Lung (tissue), 12 donors: ENCODE measurements around the gene TMEM45B. TPM values are rescaled to one million over a fixed set of nuclear protein-coding genes. Genes with fewer than 3 reads are reported as not detected.
"Not testable (repeated sequence)": the region's sequence is repeated elsewhere in the genome, so short reads cannot be mapped to it uniquely, and the experiment has no call there.

Source experiments
- ATAC-seq: fragments of 200-7000 bp; cut with Tn5 transposase; one replicate; pipeline ENCODE4 v1.9.1; 2020; ENCODE audit warnings: moderate number of reproducible peaks; ENCODE audit not compliant: insufficient read depth, low FRiP score
- DNase-seq, 3 donors: peaks; one replicate each; pipeline ENCODE4 v3.0.0-alpha.2; 2013 to 2017
- H3K27ac ChIP-seq, 2 donors: one replicate each; pipeline ENCODE4 v1.5.1; 2013; ENCODE audit warnings: mild to moderate bottlenecking in 2 of 2, moderate library complexity in 2 of 2, control low read depth in 1 of 2, inconsistent platforms in 1 of 2, low read depth in 1 of 2, low read length in 1 of 2
- H3K27me3 ChIP-seq, 3 donors: one replicate each; pipeline ENCODE4 v1.5.1; 2013; ENCODE audit warnings: low read length in 2 of 3; ENCODE audit not compliant: control insufficient read depth in 3 of 3, insufficient read depth in 3 of 3
- H3K36me3 ChIP-seq, 4 donors: one replicate each; pipeline ENCODE4 v1.5.1; 2013; ENCODE audit warnings: low read length in 4 of 4, mild to moderate bottlenecking in 1 of 4, moderate library complexity in 1 of 4; ENCODE audit not compliant: control insufficient read depth in 4 of 4, insufficient read depth in 4 of 4
- H3K4me1 ChIP-seq, 5 donors: one replicate each; pipeline ENCODE4 v1.5.1; 2013; ENCODE audit warnings: low read length in 5 of 5, mild to moderate bottlenecking in 2 of 5, moderate library complexity in 1 of 5; ENCODE audit not compliant: control insufficient read depth in 5 of 5, insufficient read depth in 5 of 5
- H3K4me3 ChIP-seq: one replicate; pipeline ENCODE4 v1.5.1; 2013; ENCODE audit warnings: mild to moderate bottlenecking, control low read depth, moderate library complexity
- H3K9ac ChIP-seq, 2 donors: one replicate each; pipeline ENCODE4 v1.5.1; 2013; ENCODE audit warnings: low read length in 2 of 2, control low read depth in 1 of 2; ENCODE audit not compliant: insufficient read depth in 1 of 2
- H3K9me3 ChIP-seq, 4 donors: one replicate each; pipeline ENCODE4 v1.5.1; 2013; ENCODE audit warnings: low read length in 3 of 4, mild to moderate bottlenecking in 1 of 4, moderate library complexity in 1 of 4; ENCODE audit not compliant: control insufficient read depth in 4 of 4, insufficient read depth in 3 of 4
- WGBS, 2 donors: extraction: QIAGEN DNeasy Blood & Tissue Kit; methylation state at CpG; one replicate each; pipeline ENCODE4 v1.1.7; 2013; 5-methylcytosine and 5-hydroxymethylcytosine counted together
- polyA plus RNA-seq, 2 donors: library from polyadenylated mRNA; stranded (reverse); fragments of 200-250 nt; gene quantifications; one replicate each; pipeline ENCODE4 v1.2.1, GENCODE V29; 2013
- total RNA-seq, 2 donors: library from RNA; depleted of rRNA in 1 of 2; stranded (reverse); fragments of >200 nt in 1 of 2; gene quantifications; one replicate each; pipeline ENCODE4 v1.2.1, GENCODE V29; 2014 to 2021
- TF ChIP-seq, protein P1 (sequence below): IDR thresholded peaks from 2 replicates; pipeline ENCODE4 v1.5.1; 2012; ENCODE audit warnings: mild to moderate bottlenecking; ENCODE audit errors: control extremely low read depth, extremely low read depth
- donor health status: control.
- donor health status: control.
- donor health status: Bipolar disorder and iron deficiency.
- donor health status: healthy.
- donor health status: DM: yes; HTN: yes; CAD: no.

Gene TMEM45B
- total and polyA plus RNA-seq, 4 donors = 11.6 to 20.5 (median 16.0) TPM

DNA sequence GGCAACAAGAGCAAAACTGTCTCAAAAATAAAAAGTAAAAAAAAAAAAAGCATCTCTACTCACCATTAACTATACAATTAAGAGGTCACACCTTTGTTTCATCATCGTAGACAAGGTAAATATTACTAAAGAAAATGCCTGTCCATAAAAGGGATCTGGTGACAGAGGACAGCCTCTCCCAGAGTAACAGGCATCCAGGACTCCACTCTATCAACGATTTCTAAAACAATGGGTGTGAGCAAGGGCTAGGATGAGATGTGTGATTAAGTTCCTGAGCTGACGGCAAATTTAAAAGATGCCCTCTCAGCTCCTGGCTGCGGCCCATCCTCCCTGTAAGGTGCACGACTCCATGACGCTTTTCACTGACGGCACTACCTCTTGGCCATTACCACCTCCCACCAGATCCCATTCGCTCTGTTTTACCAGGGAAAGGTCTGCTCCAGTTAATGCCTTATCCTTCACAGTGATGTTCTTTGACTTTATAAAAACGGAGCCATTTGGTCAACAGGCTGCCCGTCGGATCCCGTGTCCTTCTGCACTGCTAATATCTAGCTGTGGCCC, 2.3 kb upstream of the TMEM45B start:
- ATAC-seq (no peak), DNase-seq (no peak)
- no peak overlapping the region for H3K27ac ChIP-seq
- H3K27me3 ChIP-seq = peaks cover 0 to 15% (median 7%) of the 10 kb centered on the region in 3 donors
- H3K9ac ChIP-seq = no peak overlapping the region
- H3K9me3 ChIP-seq = peaks cover 0 to 2% (median 0%) of the 10 kb centered on the region in 4 donors
- H3K4me1 ChIP-seq = no peaks in the 10 kb centered on the region
- H3K36me3 ChIP-seq = no peaks in the 10 kb centered on the region
- H3K4me3 ChIP-seq = no peak overlapping the region
- 86 to 88% methylated on average over 12 of the region's 12 CpGs for WGBS, 2 donors
- TF ChIP-seq, protein P1, sequence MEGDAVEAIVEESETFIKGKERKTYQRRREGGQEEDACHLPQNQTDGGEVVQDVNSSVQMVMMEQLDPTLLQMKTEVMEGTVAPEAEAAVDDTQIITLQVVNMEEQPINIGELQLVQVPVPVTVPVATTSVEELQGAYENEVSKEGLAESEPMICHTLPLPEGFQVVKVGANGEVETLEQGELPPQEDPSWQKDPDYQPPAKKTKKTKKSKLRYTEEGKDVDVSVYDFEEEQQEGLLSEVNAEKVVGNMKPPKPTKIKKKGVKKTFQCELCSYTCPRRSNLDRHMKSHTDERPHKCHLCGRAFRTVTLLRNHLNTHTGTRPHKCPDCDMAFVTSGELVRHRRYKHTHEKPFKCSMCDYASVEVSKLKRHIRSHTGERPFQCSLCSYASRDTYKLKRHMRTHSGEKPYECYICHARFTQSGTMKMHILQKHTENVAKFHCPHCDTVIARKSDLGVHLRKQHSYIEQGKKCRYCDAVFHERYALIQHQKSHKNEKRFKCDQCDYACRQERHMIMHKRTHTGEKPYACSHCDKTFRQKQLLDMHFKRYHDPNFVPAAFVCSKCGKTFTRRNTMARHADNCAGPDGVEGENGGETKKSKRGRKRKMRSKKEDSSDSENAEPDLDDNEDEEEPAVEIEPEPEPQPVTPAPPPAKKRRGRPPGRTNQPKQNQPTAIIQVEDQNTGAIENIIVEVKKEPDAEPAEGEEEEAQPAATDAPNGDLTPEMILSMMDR = no peak

DNA sequence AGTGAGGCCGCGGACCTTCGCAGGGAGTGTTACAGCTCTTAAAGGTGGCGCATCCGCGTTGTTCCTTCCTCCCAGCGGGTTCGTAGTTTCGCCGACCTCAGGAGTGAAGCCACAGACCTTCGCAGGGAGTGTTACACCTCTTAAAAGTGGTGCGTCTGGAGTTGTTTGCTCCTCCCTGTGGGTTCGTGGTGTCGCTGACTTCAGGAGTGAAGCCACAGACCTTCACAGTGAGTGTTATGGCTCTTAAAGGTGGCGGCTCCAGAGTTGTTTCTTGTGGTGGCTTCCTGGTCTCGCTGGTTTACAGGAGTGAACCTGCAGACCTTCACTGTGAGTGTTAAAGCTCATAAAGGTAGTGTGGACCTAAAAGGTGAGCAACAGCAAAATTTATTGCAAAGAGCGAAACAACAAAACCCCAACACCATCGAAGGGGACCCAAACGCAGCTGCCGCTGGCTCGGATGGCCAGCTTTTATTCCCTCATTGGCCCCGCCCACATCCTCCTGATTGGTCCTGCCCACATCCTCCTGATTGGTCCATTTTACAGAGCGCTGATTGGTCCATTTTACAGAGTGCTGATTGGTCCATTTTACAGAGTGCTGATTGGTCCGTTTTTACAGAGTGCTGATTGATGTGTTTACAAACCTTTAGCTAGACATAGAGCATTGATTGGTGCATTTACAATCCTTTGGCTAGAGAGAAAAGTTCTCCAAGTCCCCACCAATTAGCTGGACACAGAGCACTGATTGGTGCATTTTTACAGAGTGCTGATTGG, 1.2 kb upstream of the TMEM45B start:
- Histone ChIP-seq H3K27me3 (peaks cover 0 to 19% (median 7%) of the 10 kb centered on the region in 3 donors), H3K4me3 (no peak overlapping the region), H3K4me1 (no peaks in the 10 kb centered on the region), H3K9ac (no peak overlapping the region), H3K9me3 (peaks cover 0 to 2% (median 0%) of the 10 kb centered on the region in 4 donors), H3K27ac (no peak overlapping the region), H3K36me3 (no peaks in the 10 kb centered on the region)
- WGBS, 2 donors = 87 to 88% methylated on average over 24 of the region's 24 CpGs
- TF ChIP-seq, protein P1 = no peak
- ATAC-seq = no peak
- DNase-seq = no peak

DNA sequence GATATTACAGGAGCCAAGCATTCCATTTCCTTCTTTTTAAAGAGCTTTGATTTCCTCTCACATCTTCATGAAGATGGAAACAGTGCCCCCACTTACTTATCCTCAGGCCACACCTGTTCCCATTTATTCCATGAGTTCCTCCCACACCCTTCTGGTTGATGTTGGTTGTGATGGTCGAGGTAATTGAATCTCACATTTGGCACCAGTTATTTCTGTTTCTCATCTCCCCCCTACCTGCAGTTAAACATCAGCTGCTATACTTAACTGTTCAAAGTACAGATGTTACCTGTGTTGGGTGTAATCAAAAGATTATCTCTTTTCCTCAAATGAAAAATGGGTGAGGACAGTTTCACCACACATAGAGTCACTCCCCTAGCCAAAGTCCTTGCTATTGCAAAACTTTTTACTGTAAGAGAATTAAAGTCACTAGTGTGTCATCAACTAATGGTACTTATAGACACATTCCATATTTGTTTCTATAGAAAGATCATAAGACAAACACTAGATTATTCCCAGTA, 1.9 kb downstream of the TMEM45B start:
- no peak overlapping the region for H3K9ac ChIP-seq
- no peak for DNase-seq
- WGBS, 2 donors = 71 to 77% methylated on average over 1 of the region's 1 CpG
- no peak overlapping the region for H3K4me3 ChIP-seq
- no peak for ATAC-seq
- no peaks in the 10 kb centered on the region for H3K36me3 ChIP-seq
- H3K4me1 ChIP-seq = no peaks in the 10 kb centered on the region
- TF ChIP-seq, protein P1 = no peak
- no peak overlapping the region for H3K27ac ChIP-seq
- peaks cover 0 to 19% (median 7%) of the 10 kb centered on the region in 3 donors for H3K27me3 ChIP-seq
- peaks cover 0 to 2% (median 0%) of the 10 kb centered on the region in 4 donors for H3K9me3 ChIP-seq

DNA sequence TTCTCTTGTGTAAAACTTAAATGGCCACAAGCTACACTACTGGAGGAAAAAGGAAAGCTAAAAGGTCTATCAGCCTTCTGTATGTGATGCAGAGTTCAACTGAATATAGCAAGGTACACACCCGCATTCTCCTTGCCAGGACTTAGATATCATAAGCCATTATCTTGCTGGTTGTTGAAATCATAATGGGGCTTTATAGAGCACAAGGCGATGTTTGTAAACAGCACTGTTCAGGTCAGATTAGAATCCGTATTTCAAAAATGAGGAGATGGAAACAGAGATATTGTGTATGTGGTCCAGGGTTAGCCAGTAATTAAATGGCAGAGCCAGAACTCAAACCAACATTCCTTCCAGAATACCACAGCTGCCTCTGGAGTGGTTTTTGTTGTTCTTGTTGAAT, 2.6 kb downstream of the TMEM45B start:
- not testable (repeated sequence) for H3K27ac ChIP-seq, DNase-seq, H3K4me3 ChIP-seq, H3K4me1 ChIP-seq, ATAC-seq, H3K9me3 ChIP-seq, H3K36me3 ChIP-seq, H3K9ac ChIP-seq
- 82 to 85% methylated on average over 3 of the region's 3 CpGs for WGBS, 2 donors
- peaks cover 0 to 19% (median 7%) of the 10 kb centered on the region in 3 donors for H3K27me3 ChIP-seq
